Stimulated activated CD8-positive, alpha-beta memory T cell treated with anti-CD3 and anti-CD28 coated beads, Interleukin-2, amount 100 ng/mL, for 1 hour (primary cell): ENCODE measurements around the gene AGAP1.

Experiments
- DNase-seq, 2 donors: peaks; one replicate each; pipeline ENCODE4 v3.0.0-alpha.2; 2020; ENCODE audit warnings: low read depth in 2 of 2

Gene AGAP1

GRCh38 chr2:235710933-235711332 lies 217.1 kb downstream of the AGAP1 start:
- DNase-seq = no peak

DNA sequence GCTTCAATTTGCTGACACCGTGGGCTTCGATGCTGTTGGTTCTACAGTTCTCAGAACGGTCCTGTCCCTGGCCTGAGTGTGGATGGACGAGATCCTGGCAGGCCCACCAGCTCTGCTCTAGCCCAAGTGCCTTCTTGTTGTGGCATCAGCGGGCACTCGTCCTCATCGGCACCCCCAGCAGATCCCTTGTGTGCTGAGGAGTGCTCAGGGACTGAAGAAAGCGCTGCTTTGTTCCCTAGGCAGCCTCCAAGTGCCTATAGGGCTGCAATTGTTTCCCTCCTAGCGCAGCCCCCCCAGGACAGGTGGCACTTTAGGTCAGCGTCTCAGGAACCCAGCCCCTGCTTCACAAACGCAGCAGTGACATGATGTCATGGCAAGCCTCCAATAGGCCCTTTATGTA lies 217.7 kb downstream of the AGAP1 start:
- no peak for DNase-seq

- no peak for DNase-seq
These were observed 218.3 kb downstream of the AGAP1 start for GRCh38 chr2:235712176-235712575.

DNA sequence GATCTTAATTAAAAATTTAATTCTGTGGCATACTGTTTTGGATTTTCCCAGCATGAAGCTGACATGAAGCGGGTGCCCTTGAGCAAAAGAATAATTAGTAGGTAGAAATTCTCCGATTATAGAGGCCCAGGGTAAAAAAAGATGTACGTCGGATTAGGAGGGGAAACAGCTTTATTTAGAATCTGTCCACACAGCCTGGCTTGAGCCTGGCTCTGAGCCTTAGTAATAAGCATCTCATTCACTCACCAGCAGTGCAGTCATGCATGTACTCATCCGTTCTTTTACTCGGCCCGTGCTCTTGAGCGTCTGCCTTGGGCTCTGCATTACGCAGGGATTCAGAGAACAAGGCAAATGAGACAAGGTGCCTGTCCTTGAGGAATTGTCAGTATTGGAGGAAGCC lies 219.3 kb downstream of the AGAP1 start:
- DNase-seq = no peak

DNA sequence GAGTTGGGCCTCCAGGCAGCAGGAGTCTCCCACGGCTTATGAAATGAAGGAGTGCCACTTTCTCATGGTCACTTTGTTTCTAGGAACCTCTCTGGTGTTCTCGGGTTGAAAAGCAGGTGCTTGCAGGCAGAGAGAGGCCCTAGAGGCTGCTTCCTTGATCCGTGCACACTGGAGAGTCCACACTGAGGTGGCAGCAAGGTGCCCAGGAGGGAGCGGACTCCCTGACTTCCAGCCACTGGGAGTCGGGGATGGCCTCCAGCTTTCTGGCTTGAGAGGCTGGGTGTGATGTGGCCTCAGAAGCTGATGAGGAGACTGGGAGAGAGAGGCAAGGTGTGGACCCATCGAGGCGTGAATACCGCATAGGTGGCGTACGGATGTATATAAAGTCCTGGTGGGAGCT lies 221.8 kb downstream of the AGAP1 start:
- DNase-seq = no peak

GRCh38 chr2:235716875-235717496 lies 223.1 kb downstream of the AGAP1 start:
- no peak for DNase-seq

DNA sequence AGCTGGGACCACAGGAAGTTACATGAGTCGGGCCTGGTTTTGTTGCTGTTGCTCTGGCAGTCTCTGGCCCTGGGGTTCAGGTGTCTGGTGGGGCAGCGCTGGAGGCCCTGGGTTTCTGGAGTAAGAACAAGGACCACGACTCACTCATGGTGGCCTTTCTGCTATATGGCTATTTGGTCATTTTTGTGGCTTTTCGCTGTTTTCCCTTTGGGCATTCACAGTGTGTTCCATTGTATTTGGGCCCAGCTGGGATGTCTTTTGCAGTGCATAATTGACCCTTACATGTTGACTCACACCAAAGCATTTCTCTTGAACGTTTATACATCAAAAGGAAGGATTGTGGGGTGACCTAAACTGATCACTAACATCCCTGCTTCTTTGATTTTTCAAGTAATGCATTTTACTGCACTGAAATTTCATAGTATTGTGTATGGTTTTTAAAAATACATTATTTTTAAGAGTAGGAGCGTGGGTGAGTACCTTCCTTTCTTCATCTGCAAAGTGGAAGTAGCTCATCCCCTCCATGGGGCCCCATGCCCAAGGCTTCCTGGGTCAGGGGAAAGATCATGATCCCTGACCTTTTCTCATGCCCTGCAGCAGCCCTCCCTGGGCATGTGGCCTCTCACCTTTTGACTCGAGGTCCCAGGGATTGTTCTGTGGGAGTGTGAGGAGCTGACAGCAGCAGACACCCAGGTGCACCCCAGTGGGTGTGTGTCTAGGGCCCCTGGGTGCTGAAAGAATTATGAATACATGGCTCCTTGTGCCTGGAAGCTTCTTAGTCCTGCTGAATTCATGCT lies 225.5 kb downstream of the AGAP1 start:
- no peak for DNase-seq

DNA sequence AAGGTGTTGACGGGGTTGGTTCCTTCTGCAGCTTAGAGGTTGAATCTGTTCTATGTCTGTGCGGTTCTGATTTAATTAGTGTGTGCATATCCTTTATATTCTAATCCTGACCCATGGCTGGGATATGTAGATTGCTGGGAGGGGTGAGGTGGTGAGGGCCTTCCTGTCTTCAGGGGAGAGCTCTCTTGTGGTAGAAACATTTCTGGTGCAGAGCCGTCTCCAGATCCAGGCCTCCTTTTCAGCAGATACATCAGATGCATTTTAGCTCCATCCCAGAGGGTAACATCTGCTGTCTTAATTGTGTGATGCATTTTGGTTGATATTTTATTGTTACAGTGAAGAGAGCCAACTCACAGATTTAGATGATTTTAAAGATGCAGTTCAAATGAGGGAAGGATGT lies 227.8 kb downstream of the AGAP1 start:
- DNase-seq = no peak

GRCh38 chr2:235722869-235723268 lies 229.0 kb downstream of the AGAP1 start:
- DNase-seq = no peak

DNA sequence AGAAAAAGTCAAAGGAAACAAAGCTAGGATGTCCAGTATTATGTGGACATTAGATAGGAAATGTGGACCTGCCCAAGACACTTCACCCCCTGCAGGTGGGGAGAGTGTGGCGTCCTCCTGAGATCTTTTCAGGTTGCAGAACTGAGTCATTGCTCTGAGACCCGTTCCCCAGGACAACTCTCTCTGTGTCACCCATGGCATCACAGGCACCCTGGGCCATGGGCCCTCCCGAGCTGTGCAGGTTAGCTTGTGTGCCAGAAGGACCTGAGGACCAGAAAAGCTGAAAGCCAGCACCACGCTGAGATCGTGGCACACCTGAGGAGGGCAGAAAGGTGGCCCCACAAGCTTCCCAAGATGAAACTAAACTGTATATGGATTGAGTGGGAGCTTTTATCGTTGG lies 229.5 kb downstream of the AGAP1 start:
- DNase-seq = no peak

DNA sequence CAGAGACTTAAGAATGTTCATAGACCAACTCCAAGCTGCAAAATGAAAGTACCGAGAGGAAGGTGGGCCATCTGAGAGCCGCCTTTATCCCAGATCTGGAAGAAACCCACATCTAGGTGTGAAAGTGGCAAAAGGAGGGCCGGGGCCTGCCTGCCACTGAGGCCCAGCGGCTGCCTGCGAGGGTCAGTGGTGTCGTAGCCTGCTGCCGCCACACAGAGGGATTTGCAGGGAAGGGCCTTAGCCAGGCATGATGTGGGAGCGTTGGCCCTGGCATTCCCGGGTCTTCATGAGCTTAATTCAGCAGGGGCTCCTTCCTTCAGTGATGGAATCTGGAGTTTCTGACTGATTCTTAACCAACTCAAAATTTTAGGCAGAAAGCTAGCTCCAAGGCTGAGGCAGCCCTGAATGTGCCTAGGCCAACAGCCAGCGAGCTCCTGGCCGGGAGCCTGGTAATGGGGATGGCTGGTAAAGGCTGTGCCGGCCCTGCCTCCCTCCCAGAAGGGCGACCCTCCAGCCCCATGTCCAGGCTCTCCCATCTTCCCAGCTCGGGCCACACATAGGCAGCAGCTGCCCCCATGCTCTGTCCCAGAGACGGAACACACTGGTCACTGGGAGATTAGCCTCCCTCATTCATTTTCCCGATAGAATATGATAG lies 230.1 kb downstream of the AGAP1 start:
- no peak for DNase-seq

GRCh38 chr2:235725016-235725489 lies 231.2 kb downstream of the AGAP1 start:
- DNase-seq = no peak

DNA sequence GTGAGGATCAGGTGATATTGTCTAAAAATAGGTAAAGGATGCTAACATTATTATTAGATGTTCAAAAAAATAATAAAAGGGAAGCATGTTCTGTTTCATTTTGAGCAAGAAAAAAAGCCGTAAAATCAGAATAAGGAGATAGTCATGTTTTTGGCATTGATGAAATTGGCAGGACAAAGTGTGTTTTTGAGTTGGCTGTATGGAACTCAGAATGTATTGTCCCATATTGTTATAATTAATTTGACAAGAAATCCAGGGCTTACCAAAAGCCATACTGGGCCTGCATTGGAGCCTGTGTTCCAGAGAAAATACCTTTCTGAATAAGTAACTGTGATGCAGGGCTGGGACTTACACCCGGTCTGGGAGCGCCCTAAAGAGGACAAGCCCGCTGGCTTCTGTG lies 232.0 kb downstream of the AGAP1 start:
- DNase-seq = no peak

GRCh38 chr2:235726554-235726953 lies 232.7 kb downstream of the AGAP1 start:
- DNase-seq = no peak

DNA sequence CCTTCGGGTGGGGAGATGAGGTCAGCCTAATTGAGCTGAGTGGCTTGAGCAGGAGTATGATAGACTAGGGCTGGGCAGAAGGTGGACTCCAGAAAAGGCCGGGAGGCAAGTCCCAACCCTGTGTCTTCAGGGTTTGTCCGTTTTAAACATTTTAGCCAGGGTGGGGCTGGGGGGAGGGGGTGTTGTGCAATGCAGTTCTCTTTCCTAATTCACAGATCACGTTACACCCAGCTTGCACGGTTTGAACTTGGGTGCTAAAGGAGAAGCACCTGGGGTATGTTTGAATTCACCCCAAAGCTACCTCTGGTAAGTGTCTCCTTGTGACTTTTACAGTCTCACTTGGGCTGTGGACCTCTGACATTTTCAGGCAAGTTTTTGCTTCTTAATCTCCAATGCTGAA lies 233.3 kb downstream of the AGAP1 start:
- no peak for DNase-seq

- DNase-seq = no peak
These were observed 234.3 kb downstream of the AGAP1 start for GRCh38 chr2:235727891-235728799.

GRCh38 chr2:235728800-235729556 lies 235.1 kb downstream of the AGAP1 start:
- no peak for DNase-seq

- no peak for DNase-seq
These were observed 235.7 kb downstream of the AGAP1 start for GRCh38 chr2:235729557-235729947.

- no peak for DNase-seq
These were observed 236.3 kb downstream of the AGAP1 start for GRCh38 chr2:235730115-235730514.

- no peak for DNase-seq
These were observed 239.9 kb downstream of the AGAP1 start for GRCh38 chr2:235733761-235734160.

DNA sequence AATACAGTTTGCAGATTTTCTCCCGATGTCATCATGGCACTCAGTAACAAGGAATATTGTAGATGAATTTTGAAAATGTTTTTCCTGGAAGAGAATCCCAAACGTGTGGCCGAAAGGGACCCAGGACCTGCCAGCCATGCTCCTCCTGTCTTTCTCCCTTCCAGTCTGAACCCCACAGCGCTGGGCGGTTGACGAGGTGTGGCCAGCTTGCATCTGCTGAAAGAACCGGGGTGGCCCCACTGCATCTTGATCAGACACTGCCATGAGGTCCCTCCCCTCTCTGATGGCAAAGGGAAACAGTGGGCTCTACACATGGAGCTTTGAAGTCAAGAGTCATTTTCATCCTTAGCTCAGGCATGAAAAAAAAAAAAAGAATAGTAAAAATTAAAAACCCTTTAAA lies 240.3 kb downstream of the AGAP1 start:
- no peak for DNase-seq
